GM18508 (cell line): Measurements from ENCODE around the gene NRDC.

Source experiments
- ATAC-seq: cut with Tn5 transposase; IDR thresholded peaks from one replicate; pipeline ENCODE4 v1.9.1; 2021; ENCODE audit warnings: moderate number of reproducible peaks; ENCODE audit not compliant: insufficient read depth, unreplicated experiment

NRDC gene

DNA sequence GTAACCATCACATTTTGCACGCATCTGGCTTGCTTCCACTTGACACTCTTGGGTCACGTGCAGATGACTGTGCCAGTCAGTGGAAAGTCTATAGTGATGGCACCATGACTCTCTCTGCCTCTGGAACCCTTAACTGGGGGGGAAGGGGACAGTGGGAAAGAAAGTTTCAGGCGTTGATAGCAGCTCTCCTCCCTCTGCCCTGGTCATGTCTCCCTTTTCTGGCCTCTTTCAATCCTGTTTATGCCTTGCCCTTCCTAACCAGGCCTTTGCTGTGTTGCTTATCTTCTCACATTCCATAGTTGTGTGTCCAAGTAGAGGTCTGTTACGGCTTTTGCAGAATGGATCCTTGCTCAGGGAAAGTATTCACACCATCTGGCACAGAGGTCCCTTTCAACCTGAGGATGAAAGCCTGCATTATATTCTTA is 93.5 kb downstream of the NRDC start:
- no peak for ATAC-seq

DNA sequence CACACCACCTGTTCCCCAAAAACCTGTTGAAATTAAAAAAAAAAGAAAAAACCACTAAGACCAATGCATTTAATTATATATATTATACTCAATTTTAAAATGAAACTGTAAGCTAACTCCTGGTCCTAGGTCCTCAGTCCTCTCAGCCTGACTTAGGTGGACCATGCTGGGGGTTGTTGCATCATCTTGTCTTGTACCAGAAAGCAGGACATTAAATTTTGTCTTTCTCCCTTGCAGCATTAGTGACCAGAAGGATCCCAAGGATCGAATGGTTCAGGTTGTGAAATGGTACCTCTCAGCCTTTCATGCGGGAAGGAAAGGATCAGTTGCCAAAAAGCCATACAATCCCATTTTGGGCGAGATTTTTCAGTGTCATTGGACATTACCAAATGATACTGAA is 97.6 kb downstream of the NRDC start:
- ATAC-seq = no peak

DNA sequence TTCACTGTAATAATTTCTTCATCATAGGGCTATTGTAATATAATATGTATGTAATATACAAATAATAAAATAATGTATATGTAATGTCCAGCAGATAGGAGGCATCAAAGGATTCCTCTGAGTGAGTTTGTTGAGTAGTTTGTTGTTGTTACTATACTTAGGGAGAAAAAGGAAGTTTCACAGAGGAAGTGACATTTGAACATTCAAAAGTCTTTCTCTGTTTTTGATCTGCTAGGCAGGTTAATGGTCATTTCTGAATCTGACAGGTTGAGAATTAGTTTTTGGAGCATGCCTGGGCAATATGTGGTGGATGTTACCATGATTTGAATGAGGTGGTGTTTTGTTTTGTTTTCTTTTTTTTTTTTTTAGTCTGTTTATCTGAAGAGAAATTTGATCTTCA is 102.1 kb downstream of the NRDC start:
- no peak for ATAC-seq

DNA sequence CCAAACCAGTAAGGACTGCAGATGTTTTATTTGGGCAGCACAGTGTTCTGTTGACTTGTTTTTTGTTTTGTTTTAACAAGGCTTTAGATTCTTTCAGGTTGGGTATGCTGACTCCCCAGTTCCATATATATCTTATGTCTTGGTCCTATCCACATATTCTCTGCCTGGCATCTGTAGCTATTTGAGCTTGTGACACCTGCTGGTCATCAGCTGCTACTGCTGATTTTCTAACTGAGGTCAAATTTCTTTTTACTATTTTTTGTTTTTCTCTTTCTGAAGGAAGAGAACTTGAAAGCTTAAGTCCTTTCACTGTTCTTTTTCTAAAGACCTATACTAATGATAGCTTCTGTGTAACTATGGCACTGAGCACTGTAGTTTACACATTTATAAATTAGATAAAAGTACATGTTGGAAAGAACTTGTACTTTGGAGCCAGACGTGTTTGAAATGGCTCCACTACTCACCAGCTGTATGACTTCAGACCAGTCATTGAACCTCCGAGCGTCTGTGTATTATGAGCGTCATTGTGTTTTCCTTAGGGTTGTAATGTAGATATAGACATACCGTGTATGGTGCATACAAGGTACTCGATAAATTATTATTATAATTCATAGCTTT is 109.4 kb downstream of the NRDC start:
- no peak for ATAC-seq

DNA sequence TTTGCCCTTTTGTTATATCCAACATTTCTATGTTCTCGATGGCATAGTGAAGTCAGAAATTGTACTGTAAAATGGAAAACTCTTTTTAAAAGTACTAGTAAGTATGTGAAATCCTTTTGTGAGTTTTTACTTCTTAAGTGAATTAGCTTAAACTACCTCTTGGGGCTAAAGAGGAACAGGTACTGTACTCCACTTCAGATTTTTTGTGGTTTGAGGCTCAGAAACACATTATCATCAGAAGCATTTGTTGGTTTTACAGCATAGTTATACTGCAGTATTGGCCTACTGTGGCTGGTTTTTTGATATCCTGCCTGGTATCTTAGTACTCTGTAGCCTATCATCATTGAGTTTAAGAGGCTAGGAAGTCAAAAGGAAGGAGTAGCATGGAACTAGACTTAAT is 117.2 kb downstream of the NRDC start:
- ATAC-seq = no peak

DNA sequence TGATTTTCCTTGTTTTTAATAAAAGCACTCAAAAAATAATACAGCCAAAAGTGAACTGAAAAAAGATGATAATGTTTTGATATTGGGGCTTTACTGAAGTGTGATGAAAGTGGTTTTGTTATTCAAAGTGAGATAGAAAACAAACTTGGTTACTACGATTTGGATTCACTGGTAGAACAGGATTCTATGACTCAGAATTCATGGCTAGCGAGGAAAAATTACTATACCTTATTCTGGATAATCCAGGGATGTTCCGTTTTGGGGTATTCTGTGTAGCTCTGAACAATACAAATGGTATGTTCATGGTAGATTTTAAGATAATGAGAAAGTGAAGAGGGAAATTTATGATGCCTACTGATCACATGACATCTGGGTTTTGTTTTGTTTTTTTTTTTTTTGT is 117.7 kb downstream of the NRDC start:
- no peak for ATAC-seq

DNA sequence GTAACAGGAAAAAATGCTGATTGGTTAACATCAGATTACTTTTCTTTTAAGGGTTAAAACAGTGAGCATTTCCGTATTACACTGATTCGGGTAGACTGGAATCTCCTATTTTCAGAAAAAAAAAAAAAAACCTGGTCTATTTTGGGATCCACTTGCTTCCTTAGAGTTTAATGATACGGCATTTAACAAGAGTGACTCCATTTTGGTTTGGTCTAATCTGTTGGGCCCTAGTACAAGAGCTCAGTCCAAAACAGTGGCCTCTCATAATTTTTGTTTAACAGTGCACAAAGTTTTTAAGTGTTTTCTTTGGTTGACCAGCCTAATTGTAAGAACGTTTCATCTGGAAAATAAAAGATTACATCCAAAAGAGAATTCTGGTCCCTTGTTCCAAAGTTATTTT is 120.2 kb downstream of the NRDC start:
- ATAC-seq = no peak

DNA sequence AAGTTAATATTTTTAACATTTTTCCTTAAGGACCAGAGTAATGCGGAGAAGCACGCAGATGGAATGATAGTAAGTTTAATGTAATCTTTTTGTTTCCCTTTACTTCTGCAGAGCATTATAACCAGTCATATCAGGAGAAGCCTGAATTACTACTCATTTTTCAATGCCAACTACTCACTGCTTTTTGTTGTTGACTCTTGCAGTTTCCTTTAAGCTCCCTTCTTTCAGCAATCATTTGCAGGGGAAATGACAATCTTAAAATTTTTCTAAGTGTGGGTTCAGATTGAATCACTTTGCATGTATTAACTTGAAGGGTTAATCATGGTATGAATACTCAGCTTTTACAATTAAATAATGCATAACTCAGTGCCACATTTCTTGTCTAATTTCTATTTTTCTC is 122.2 kb downstream of the NRDC start:
- no peak for ATAC-seq

DNA sequence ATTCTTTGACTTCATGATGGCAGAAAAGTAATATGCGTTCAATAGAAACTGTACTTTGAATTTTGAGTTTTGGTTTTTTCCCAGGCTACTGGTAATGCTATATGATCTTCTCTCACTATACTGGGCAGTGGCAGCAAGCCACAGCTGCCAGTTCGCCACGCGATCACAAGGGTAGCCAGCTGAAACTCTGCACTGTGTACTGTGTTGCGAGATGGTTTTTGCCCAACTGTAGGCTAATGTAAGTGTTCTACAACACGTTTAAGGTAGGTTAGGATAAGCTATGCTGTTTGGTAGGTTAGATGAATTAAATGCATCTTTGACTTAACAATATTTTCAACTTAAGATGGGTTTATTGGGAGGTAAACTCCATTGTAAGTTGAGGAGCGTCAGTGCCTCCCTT is 123.1 kb downstream of the NRDC start:
- no peak for ATAC-seq

DNA sequence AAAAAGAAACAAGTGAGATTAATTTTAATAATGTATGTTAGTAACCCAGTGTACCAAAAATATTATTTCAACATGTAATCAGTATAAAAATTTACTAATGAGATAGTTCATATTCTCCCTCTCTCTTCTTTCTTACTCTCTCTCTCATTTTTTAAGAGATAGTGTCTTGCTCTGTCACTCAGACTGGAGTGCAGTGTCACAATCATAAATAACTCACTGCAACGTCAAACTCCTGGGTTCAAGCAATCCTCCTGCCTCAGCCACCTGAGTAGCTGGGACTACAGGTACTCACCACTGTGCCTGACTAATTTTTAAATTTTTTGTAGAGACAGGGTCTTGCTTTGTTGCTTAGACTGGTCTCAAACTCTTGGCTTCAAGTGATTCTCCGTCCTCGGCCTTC is 123.9 kb downstream of the NRDC start:
- no peak for ATAC-seq

DNA sequence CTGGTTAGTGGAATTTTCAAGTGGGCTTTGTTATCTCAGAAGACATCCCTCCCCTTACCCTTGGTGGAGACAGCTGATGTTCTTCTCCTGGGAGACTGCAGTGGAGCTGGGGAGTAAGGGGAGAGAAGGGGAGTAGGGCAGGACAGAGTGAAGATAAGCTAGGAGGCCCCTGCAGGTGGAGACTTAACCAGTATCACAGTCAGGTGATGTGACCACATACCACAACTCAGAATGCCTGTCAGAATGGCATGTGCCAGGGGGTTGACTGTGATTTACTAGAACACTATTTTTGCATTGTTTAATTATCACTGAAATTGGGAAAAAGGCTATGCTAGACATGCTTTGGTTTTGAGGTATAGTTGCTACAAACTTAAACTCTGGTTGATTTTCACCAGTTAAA is 124.6 kb downstream of the NRDC start:
- no peak for ATAC-seq

DNA sequence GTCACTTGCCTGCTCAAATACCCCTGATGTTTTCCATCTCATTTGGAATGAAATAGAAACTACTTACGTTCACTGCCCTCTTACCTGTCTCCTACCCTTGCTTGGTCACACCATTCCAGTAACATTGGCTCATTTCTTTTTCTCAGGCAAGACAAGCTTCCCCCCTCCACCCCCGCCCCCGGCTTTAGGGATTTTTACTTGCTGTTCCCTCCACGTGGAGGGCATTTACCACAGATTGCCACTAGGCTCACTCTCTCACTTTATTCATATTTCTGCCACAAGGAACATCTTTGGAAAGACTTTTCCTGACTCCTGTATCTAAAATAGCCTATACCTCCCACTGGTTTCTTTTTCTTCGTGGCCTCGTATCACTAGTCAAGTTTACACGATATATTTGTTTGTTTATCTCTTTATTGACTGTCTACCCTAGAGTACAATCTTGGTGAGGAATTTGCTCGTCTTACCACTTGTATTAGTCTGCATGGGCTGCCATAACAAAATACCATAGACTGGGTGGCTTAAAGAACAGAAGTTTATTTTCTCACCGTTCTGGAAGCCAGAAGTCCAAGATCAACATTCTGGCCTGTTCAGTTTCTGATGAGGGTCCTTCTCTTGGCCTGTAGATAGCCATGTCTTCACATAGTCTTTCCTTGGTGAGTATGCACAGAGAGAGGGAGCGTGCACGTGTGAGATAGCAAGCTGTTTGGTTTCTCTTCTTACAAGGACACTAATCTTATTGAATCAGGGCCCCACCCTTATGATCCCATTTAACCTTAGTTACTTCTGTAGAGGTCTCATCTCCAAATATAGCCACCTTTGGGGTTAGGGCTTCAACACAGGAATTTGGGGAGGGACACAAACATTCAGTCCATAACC is 126.2 kb downstream of the NRDC start:
- ATAC-seq = no peak

DNA sequence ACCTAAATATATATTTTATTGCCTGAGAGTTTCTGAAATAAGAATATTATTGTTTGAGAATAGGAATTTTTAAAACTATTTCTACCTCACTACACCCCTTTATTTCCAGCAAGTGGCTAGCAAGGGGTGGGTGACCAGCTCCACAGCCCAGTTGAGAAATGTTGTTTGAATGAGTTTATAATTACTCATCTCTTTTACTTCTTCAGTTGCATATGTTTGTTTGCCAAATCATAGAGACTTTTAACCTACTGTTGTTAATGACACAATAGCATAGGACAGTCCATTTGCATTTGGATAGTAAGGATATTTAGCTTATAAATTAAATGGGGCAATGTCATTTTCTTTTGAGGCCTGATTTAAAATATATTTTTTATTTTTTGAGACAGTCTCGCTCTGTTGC is 127.8 kb downstream of the NRDC start:
- ATAC-seq = no peak

DNA sequence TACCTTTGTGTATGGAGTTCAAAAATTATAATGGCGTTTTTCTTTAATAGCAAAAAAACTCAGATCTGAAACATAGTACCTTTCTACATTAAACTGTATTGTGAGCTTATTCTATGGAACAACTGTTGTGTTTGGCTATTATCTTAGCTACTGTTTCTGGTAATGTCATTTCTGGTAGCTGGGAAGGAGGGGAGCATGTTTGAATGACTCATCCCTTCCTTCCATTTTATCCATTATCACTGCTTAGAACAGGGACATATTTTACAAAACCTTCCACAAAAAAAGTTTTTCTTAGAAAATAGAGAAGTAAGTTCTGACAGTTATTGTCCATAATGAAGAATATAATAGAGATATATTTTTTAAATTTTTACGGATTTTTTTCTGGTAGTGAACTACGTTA is 128.3 kb downstream of the NRDC start:
- no peak for ATAC-seq

DNA sequence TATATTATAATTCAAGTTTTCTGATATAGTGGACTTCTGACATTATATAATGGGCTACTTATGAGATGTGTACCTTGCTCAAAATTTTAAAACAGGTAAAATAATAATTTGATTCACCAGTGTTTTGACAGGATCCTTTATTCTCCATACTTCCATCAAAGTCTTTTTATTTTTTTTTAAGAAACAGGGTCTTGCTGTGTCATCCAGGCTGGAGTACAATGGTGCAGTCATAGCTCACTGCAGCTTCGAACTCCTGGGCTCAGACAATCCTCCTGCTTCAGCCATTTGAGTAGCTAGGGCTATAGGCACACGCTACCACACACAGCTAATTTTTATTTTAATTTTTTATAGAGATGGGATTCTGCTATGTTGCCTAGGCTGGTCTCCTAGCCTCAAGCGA is 129.4 kb downstream of the NRDC start:
- no peak for ATAC-seq

DNA sequence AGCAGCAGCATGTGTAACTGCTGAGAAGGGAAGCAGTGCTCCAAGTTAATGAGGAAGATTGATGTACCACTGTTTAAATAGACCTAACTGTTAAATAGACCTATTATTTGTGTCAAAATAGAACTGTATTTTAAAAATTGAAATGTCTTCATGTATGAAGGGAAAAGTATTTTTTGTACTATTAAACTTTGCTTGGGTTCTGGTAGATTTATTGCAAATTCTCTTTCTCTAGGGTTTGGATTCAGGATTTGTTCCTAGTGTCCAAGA is 133.3 kb downstream of the NRDC start:
- ATAC-seq = no peak

DNA sequence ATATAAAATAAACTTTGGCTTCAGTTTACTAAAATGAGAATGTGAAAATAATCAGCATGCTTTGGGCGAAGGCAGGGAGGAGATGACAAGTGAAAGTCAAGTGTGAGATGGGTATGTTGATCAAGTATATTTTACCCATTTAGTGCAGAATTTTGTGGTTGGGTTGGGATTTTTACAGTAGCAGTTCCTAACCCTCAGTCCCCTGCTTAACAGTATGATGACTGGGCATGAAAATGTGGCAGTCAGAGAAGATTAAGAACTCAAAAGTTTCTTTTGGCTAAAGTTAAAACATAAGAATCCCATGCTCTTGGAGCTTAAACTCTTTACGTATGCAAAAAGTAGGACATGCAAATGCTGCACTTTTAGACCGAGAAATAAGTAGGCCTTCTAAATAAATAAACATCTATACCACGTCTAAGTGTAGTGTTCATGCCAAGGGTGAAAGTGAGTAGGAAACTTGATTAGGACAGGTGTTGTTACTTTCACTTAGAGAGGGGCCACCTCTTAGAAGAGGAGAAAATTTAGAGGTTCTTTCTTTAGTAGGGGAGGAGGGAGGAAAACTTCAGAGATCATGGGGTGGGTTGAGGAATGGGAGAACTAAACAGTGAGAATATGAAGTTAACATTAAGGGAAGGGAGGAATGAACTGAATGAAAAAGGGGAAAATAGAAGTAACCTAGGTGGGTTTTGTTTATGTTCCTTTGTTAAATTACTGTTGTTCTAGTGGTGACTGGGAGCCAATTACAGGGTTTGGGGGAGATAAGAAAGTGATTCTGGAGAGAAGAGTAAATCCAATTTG is 133.8 kb downstream of the NRDC start:
- ATAC-seq = no peak

DNA sequence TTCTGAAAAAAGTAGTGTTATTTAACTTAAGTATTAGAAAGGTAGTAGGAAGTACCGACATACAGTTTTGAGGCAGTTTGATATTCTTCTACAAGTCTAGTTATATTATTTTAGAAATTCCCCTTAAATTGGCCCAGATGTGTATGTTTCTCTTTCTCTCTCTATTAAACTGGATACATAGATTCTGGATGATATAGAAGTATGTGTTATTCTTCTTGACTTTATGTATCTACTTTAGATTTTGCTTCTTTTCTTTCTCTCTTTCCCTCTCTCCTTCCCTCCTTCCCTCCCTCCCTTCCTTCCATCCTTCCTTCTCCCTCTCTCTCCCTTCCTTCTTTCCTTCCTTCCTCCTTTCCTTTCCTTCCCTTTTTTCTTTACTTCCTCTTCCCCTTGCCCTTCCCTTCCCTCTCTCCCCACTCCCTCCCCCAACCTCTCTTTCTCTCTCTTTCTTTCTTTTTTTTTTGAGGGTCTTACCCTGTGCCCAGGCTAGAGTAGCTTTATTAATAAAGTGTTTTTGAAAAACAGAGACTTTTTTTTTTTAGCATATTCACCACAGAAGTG is 137.3 kb downstream of the NRDC start:
- ATAC-seq = no peak

DNA sequence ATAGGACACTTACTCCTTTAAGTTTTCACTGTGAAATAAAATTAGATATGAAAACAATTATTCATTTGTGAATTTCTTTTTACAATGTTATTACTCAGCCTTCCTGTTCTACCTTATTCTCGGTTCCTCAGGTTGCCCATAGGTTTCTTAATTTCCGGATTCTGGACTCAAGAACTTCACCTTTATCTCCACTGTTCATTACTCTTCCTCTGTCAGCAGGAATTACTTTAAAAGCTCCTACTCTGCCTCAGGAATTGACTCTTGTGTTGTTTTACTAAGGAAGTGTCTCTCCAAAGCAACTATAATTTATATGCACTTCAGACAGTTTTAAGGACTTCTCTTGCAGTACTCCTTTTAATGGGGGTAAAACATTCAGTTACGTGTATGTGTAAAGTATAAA is 137.9 kb downstream of the NRDC start:
- no peak for ATAC-seq
